OCI-LY1 (cell line): ENCODE data around the gene PDCD5.

Experiments
- CTCF ChIP-seq: fragments of 200-600 bp; sonication (generic), shearing (Covaris generic); IDR thresholded peaks from 2 replicates; pipeline ENCODE4 v1.5.1; 2017; ENCODE audit warnings: mild to moderate bottlenecking, antibody characterized with exemption, low read length, moderate library complexity, mixed read lengths
- EZH2 ChIP-seq: fragments of 200-600 bp; sonication (generic), shearing (Covaris generic); IDR thresholded peaks from 2 replicates; pipeline ENCODE4 v1.8.0; 2017; ENCODE audit warnings: borderline replicate concordance, mixed run types, mild to moderate bottlenecking, antibody characterized with exemption, low read length, moderate library complexity, mixed read lengths

GRCh38 chr19:32619051-32619685, 38.2 kb downstream of the PDCD5 start:
- TF ChIP-seq CTCF = no peak
- TF ChIP-seq EZH2 = no peak
